ENCODE measurements around the gene DEDD. TPM values are rescaled to one million over a fixed set of nuclear protein-coding genes. Genes with fewer than 3 reads are reported as not detected.

The DEDD gene
- total RNA-seq, 4 donors from 2014 or later, result 27.5 to 34.6 (median 31.1) TPM

GRCh38 chr1:161159913-161160243 is 27.4 kb upstream of the DEDD start:
- H3K27me3 ChIP-seq, result no peaks in the 10 kb centered on the region
- intact Hi-C loops (cut with DNase I), result no loop called here
- H3K4me1 ChIP-seq, result peaks cover 6 to 27% of the 10 kb centered on the region in 2 donors
- no peaks in the 10 kb centered on the region for H3K9me3 ChIP-seq
- peaks cover 3 to 7% of the 10 kb centered on the region in 2 donors for H3K36me3 ChIP-seq
- peak overlapping the region; percentile 76 to 93 (median 83) for H3K27ac ChIP-seq
- TF ChIP-seq POLR2A (IDR thresholded peaks at IDR 0.05), result no peak
- no peak for TF ChIP-seq CTCF (IDR thresholded peaks at IDR 0.05)
- WGBS, 2 donors, result 5 to 10% methylated on average over 11 of the region's 11 CpGs
- no peak for DNase-seq
- H3K4me3 ChIP-seq (replicated peaks in 1 of 3), result peak overlapping the region; percentile 88 to 97 (median 96)

GRCh38 chr1:161159087-161159912 is 26.8 kb upstream of the DEDD start, which contains the start of gene USP21:
USP21 (plus strand) TSS chr1:161159500; CDS start chr1:161160641, 1,141 bp downstream.
- Histone ChIP-seq H3K4me3 (replicated peaks in 1 of 3) (peak within 1 kb of the TSS; percentile 88 to 97 (median 96)), H3K27me3 (no peaks in the 10 kb centered on the region), H3K9me3 (no peaks in the 10 kb centered on the region), H3K36me3 (peaks cover 3 to 7% of the 10 kb centered on the region in 2 donors), H3K27ac (peak within 1 kb of the TSS; percentile 76 to 93 (median 83)), H3K4me1 (peaks cover 12 to 32% of the 10 kb centered on the region in 2 donors)
- TF ChIP-seq POLR2A (IDR thresholded peaks at IDR 0.05), result peak in 1 of 2 donors; percentile 77
- peak in 3 of 6 experiments; percentile 17 to 41 (median 30) for TF ChIP-seq CTCF (IDR thresholded peaks at IDR 0.05)
- peak; percentile 91 to 93 for DNase-seq
- WGBS, 2 donors, result 1 to 3% methylated on average over 11 to 31 of the region's 60 CpGs
- intact Hi-C loops (cut with DNase I), result no loop called here

GRCh38 chr1:161158316-161159010 is 26.0 kb upstream of the DEDD start:
- Histone ChIP-seq H3K9me3 (no peaks in the 10 kb centered on the region), H3K27me3 (no peaks in the 10 kb centered on the region), H3K4me3 (replicated peaks in 1 of 3) (peak overlapping the region in 1 of 3 donors; percentile 96), H3K4me1 (peaks cover 12 to 32% of the 10 kb centered on the region in 2 donors), H3K27ac (peak overlapping the region; percentile 76 to 93 (median 83)), H3K36me3 (peaks cover 3 to 7% of the 10 kb centered on the region in 2 donors)
- intact Hi-C loops (cut with DNase I), result no loop called here
- DNase-seq, result no peak
- 73 to 76% methylated on average over 9 of the region's 9 CpGs for WGBS, 2 donors
- TF ChIP-seq POLR2A (IDR thresholded peaks at IDR 0.05) (no peak), CTCF (IDR thresholded peaks at IDR 0.05) (no peak)

- WGBS, 2 donors, result 91 to 100% methylated on average over 1 of the region's 1 CpG
- peaks cover 12 to 32% of the 10 kb centered on the region in 2 donors for H3K4me1 ChIP-seq
- no peak overlapping the region for H3K4me3 ChIP-seq (replicated peaks in 1 of 3)
- H3K27ac ChIP-seq, result no peak overlapping the region
- TF ChIP-seq POLR2A (IDR thresholded peaks at IDR 0.05), result no peak
- TF ChIP-seq CTCF (IDR thresholded peaks at IDR 0.05), result no peak
- intact Hi-C loops (cut with DNase I), result no loop called here
- DNase-seq, result no peak
- no peaks in the 10 kb centered on the region for H3K9me3 ChIP-seq
- H3K36me3 ChIP-seq, result peaks cover 3 to 7% of the 10 kb centered on the region in 2 donors
- H3K27me3 ChIP-seq, result no peaks in the 10 kb centered on the region
These were observed 25.4 kb upstream of the DEDD start for GRCh38 chr1:161157867-161158266.
